ENCODE results near the gene DTHD1. TPM values are rescaled to one million over a fixed set of nuclear protein-coding genes. Genes with fewer than 3 reads are reported as not detected.

DTHD1 gene
- total RNA-seq: 10 to 100 TPM; 12.1 to 12.9 TPM

- peak within 1 kb of the TSS; percentile 93 for H3K4me3 Mint-ChIP-seq
- peak; percentile 78 for DNase-seq (ENCODE audit: low spot score)
Observed at GRCh38 chr4:36281384-36282106, at the start of gene DTHD1. Gene DTHD1, plus strand, starts transcription at chr4:36281616. Its CDS starts 143 bp downstream, at chr4:36281759.

GRCh38 chr4:36233567-36234266 is 47.7 kb upstream of the DTHD1 start:
- no peak for DNase-seq (ENCODE audit: low spot score)
- peaks cover 75 to 84% of the 10 kb centered on the region in 2 donors for H3K4me1 Mint-ChIP-seq (ENCODE audit: low read depth in 2 of 2)
- no peaks in the 10 kb centered on the region for H3K27me3 Mint-ChIP-seq
- peak overlapping the region; percentile 9 to 32 for H3K27ac Mint-ChIP-seq
- peaks cover 15% of the 10 kb centered on the region for H3K9me3 Mint-ChIP-seq
- peaks cover 52% of the 10 kb centered on the region for H3K36me3 Mint-ChIP-seq
- ATAC-seq: peak in 1 of 2 donors; percentile 63
- peak overlapping the region; percentile 49 for H3K4me3 Mint-ChIP-seq

More at GRCh38 chr4:36281384-36282106, at the start of gene DTHD1:
- H3K36me3 Mint-ChIP-seq: peaks cover 29% of the 10 kb centered on the region
- no peaks in the 10 kb centered on the region for H3K27me3 Mint-ChIP-seq
- H3K27ac Mint-ChIP-seq: peak within 1 kb of the TSS; percentile 92 to 98
- H3K4me1 Mint-ChIP-seq (ENCODE audit: low read depth in 2 of 2): peaks cover 71 to 89% of the 10 kb centered on the region in 2 donors
- peaks cover 3% of the 10 kb centered on the region for H3K9me3 Mint-ChIP-seq
- ATAC-seq: peak; percentile 71 to 81

GRCh38 chr4:36235306-36235705 is 46.1 kb upstream of the DTHD1 start:
- Mint-ChIP-seq H3K36me3 (peaks cover 58% of the 10 kb centered on the region), H3K9me3 (peaks cover 15% of the 10 kb centered on the region), H3K27ac (peak overlapping the region; percentile 0 to 48), H3K4me3 (peak overlapping the region; percentile 30), H3K27me3 (no peaks in the 10 kb centered on the region), H3K4me1 (ENCODE audit: low read depth in 2 of 2) (peaks cover 83 to 87% of the 10 kb centered on the region in 2 donors)
- ATAC-seq (no peak), DNase-seq (ENCODE audit: low spot score) (no peak)

GRCh38 chr4:36236159-36236558 is 45.3 kb upstream of the DTHD1 start:
- peaks cover 83 to 86% of the 10 kb centered on the region in 2 donors for H3K4me1 Mint-ChIP-seq (ENCODE audit: low read depth in 2 of 2)
- DNase-seq (ENCODE audit: low spot score): no peak
- ATAC-seq: no peak
- H3K4me3 Mint-ChIP-seq: no peak overlapping the region
- peaks cover 15% of the 10 kb centered on the region for H3K9me3 Mint-ChIP-seq
- peaks cover 58% of the 10 kb centered on the region for H3K36me3 Mint-ChIP-seq
- H3K27ac Mint-ChIP-seq: peak overlapping the region; percentile 48 to 84
- no peaks in the 10 kb centered on the region for H3K27me3 Mint-ChIP-seq

GRCh38 chr4:36237366-36238313 is 43.8 kb upstream of the DTHD1 start:
- Mint-ChIP-seq H3K4me3 (peak overlapping the region; percentile 84), H3K36me3 (peaks cover 49% of the 10 kb centered on the region), H3K9me3 (peaks cover 15% of the 10 kb centered on the region), H3K4me1 (ENCODE audit: low read depth in 2 of 2) (peaks cover 80 to 85% of the 10 kb centered on the region in 2 donors), H3K27ac (peak overlapping the region; percentile 84 to 95), H3K27me3 (no peaks in the 10 kb centered on the region)
- DNase-seq (ENCODE audit: low spot score) (peak; percentile 78), ATAC-seq (peak; percentile 85)

- H3K36me3 Mint-ChIP-seq: peaks cover 27% of the 10 kb centered on the region
Observed at GRCh38 chr4:36241771-36242170, 39.6 kb upstream of the DTHD1 start.

GRCh38 chr4:36242629-36243354 is 38.6 kb upstream of the DTHD1 start:
- Mint-ChIP-seq H3K9me3 (peaks cover 4% of the 10 kb centered on the region), H3K27ac (peak overlapping the region; percentile 91 to 98), H3K4me3 (peak overlapping the region; percentile 95), H3K27me3 (no peaks in the 10 kb centered on the region), H3K36me3 (peaks cover 23% of the 10 kb centered on the region), H3K4me1 (ENCODE audit: low read depth in 2 of 2) (peaks cover 51 to 60% of the 10 kb centered on the region in 2 donors)
- ATAC-seq (no peak), DNase-seq (ENCODE audit: low spot score) (no peak)

More at GRCh38 chr4:36241771-36242170, 39.6 kb upstream of the DTHD1 start:
- peak overlapping the region; percentile 91 to 98 for H3K27ac Mint-ChIP-seq
- H3K27me3 Mint-ChIP-seq: no peaks in the 10 kb centered on the region
- H3K4me3 Mint-ChIP-seq: peak overlapping the region; percentile 95
- H3K9me3 Mint-ChIP-seq: peaks cover 4% of the 10 kb centered on the region
- no peak for ATAC-seq
- H3K4me1 Mint-ChIP-seq (ENCODE audit: low read depth in 2 of 2): peaks cover 58 to 70% of the 10 kb centered on the region in 2 donors
- no peak for DNase-seq (ENCODE audit: low spot score)

GRCh38 chr4:36243355-36244256 is 37.8 kb upstream of the DTHD1 start:
- Mint-ChIP-seq H3K27ac (peak overlapping the region; percentile 91 to 98), H3K36me3 (peaks cover 16% of the 10 kb centered on the region), H3K4me3 (peak overlapping the region; percentile 95), H3K9me3 (no peaks in the 10 kb centered on the region), H3K4me1 (ENCODE audit: low read depth in 2 of 2) (peaks cover 43 to 52% of the 10 kb centered on the region in 2 donors), H3K27me3 (no peaks in the 10 kb centered on the region)
- peak; percentile 78 for DNase-seq (ENCODE audit: low spot score)
- ATAC-seq: peak; percentile 64 to 79

- peak; percentile 90 for DNase-seq (ENCODE audit: low spot score)
- Mint-ChIP-seq H3K9me3 (no peaks in the 10 kb centered on the region), H3K4me1 (ENCODE audit: low read depth in 2 of 2) (peaks cover 34 to 48% of the 10 kb centered on the region in 2 donors), H3K36me3 (peaks cover 12% of the 10 kb centered on the region), H3K27me3 (no peaks in the 10 kb centered on the region), H3K27ac (peak within 1 kb of the TSS; percentile 91 to 98), H3K4me3 (peak within 1 kb of the TSS; percentile 95)
- peak; percentile 91 to 92 for ATAC-seq
Observed at GRCh38 chr4:36244257-36245082, 36.9 kb upstream of the DTHD1 start, which contains the start of gene ARAP2. Gene ARAP2, minus strand, starts transcription at chr4:36244514. Its CDS starts 15,028 bp downstream, at chr4:36229486.

GRCh38 chr4:36249610-36250009 is 31.8 kb upstream of the DTHD1 start:
- H3K4me3 Mint-ChIP-seq: no peak overlapping the region
- peaks cover 28 to 52% of the 10 kb centered on the region in 2 donors for H3K4me1 Mint-ChIP-seq (ENCODE audit: low read depth in 2 of 2)
- ATAC-seq (no peak), DNase-seq (ENCODE audit: low spot score) (no peak)
- no peaks in the 10 kb centered on the region for H3K9me3 Mint-ChIP-seq
- H3K36me3 Mint-ChIP-seq: no peaks in the 10 kb centered on the region
- H3K27me3 Mint-ChIP-seq: no peaks in the 10 kb centered on the region
- no peak overlapping the region for H3K27ac Mint-ChIP-seq

- DNase-seq (ENCODE audit: low spot score) (no peak), ATAC-seq (peak in 1 of 2 donors; percentile 69)
- Mint-ChIP-seq H3K9me3 (no peaks in the 10 kb centered on the region), H3K36me3 (no peaks in the 10 kb centered on the region), H3K4me3 (peak overlapping the region; percentile 53), H3K4me1 (ENCODE audit: low read depth in 2 of 2) (peaks cover 34 to 56% of the 10 kb centered on the region in 2 donors), H3K27ac (peak overlapping the region; percentile 53 to 94), H3K27me3 (no peaks in the 10 kb centered on the region)
Observed at GRCh38 chr4:36251983-36252382, 29.4 kb upstream of the DTHD1 start.
